ENCODE results near the gene MBD3.

Gene MBD3

GRCh38 chr19:1567116-1567847 is 25.4 kb downstream of the MBD3 start:
- peaks cover 44% of the 10 kb centered on the region for H3K36me3 ChIP-seq
- no peak for TF ChIP-seq CTCF (IDR thresholded peaks at IDR 0.05; ENCODE audit: low read depth, low read length)
- H3K4me3 ChIP-seq (ENCODE audit: low read depth, low read length): peak overlapping the region; percentile 82
- no peak for DNase-seq
- H3K9me3 ChIP-seq (ENCODE audit: severe bottlenecking): peaks cover 8% of the 10 kb centered on the region
- no peaks in the 10 kb centered on the region for H3K27me3 ChIP-seq (ENCODE audit: insufficient read depth, low read depth, severe bottlenecking)
- H3K27ac ChIP-seq: peak overlapping the region; percentile 99

GRCh38 chr19:1566392-1567115 is 26.1 kb downstream of the MBD3 start:
- Histone ChIP-seq H3K36me3 (peaks cover 50% of the 10 kb centered on the region), H3K9me3 (ENCODE audit: severe bottlenecking) (peaks cover 8% of the 10 kb centered on the region), H3K27ac (peak overlapping the region; percentile 99), H3K4me3 (ENCODE audit: low read depth, low read length) (peak overlapping the region; percentile 82), H3K27me3 (ENCODE audit: insufficient read depth, low read depth, severe bottlenecking) (no peaks in the 10 kb centered on the region)
- TF ChIP-seq CTCF (IDR thresholded peaks at IDR 0.05; ENCODE audit: low read depth, low read length): no peak
- peak; percentile 89 for DNase-seq

- no peak for DNase-seq
- no peak overlapping the region for H3K4me3 ChIP-seq (ENCODE audit: low read depth, low read length)
- H3K27ac ChIP-seq: no peak overlapping the region
- H3K9me3 ChIP-seq (ENCODE audit: severe bottlenecking): no peaks in the 10 kb centered on the region
- no peaks in the 10 kb centered on the region for H3K27me3 ChIP-seq (ENCODE audit: insufficient read depth, low read depth, severe bottlenecking)
- no peak for TF ChIP-seq CTCF (IDR thresholded peaks at IDR 0.05; ENCODE audit: low read depth, low read length)
- H3K36me3 ChIP-seq: peaks cover 76% of the 10 kb centered on the region
These were observed 29.4 kb downstream of the MBD3 start for GRCh38 chr19:1563251-1563650.

GRCh38 chr19:1561236-1561842 is 31.3 kb downstream of the MBD3 start:
- DNase-seq: no peak
- Histone ChIP-seq H3K27me3 (ENCODE audit: insufficient read depth, low read depth, severe bottlenecking) (no peaks in the 10 kb centered on the region), H3K27ac (no peak overlapping the region), H3K9me3 (ENCODE audit: severe bottlenecking) (no peaks in the 10 kb centered on the region), H3K4me3 (ENCODE audit: low read depth, low read length) (no peak overlapping the region), H3K36me3 (peaks cover 82% of the 10 kb centered on the region)
- TF ChIP-seq CTCF (IDR thresholded peaks at IDR 0.05; ENCODE audit: low read depth, low read length): no peak

GRCh38 chr19:1560286-1560882 is 32.3 kb downstream of the MBD3 start:
- no peaks in the 10 kb centered on the region for H3K9me3 ChIP-seq (ENCODE audit: severe bottlenecking)
- peaks cover 76% of the 10 kb centered on the region for H3K36me3 ChIP-seq
- TF ChIP-seq CTCF (IDR thresholded peaks at IDR 0.05; ENCODE audit: low read depth, low read length): no peak
- H3K27me3 ChIP-seq (ENCODE audit: insufficient read depth, low read depth, severe bottlenecking): no peaks in the 10 kb centered on the region
- DNase-seq: no peak
- H3K4me3 ChIP-seq (ENCODE audit: low read depth, low read length): no peak overlapping the region
- H3K27ac ChIP-seq: no peak overlapping the region

All from WERI-Rb-1 (cell line).